ENCODE data around the gene DRD3. TPM values are rescaled to one million over a fixed set of nuclear protein-coding genes. Genes with fewer than 3 reads are reported as not detected.

The DRD3 gene
- polyA plus RNA-seq, 1 of the 3 experiments (the other 2 are of a cell fraction): not detected

- TF ChIP-seq MAX (IDR thresholded peaks at IDR 0.05; ENCODE audit: low read depth): no peak
- TF ChIP-seq FOXJ3 (CRISPR knock-in tag; IDR thresholded peaks at IDR 0.05): no peak
- TF ChIP-seq MXI1 (IDR thresholded peaks at IDR 0.05; ENCODE audit: low read depth, low read length): no peak
- no peak for TF ChIP-seq RFX5 (IDR thresholded peaks at IDR 0.05; ENCODE audit: low read length)
- TF ChIP-seq TEAD4 (IDR thresholded peaks at IDR 0.05; ENCODE audit: borderline replicate concordance, insufficient read depth): no peak
- TF ChIP-seq USF2 (IDR thresholded peaks at IDR 0.05; ENCODE audit: borderline replicate concordance, low read depth, low read length): no peak
- no peak for TF ChIP-seq RXRA (IDR thresholded peaks at IDR 0.05; ENCODE audit: borderline replicate concordance, low read depth)
- no peak for TF ChIP-seq EP300 (IDR thresholded peaks at IDR 0.05; ENCODE audit: borderline replicate concordance in 1 of 2, low read depth in 1 of 2, low read length in 1 of 2)
- no peak for TF ChIP-seq JUND (IDR thresholded peaks at IDR 0.05)
These were observed 40.9 kb upstream of the DRD3 start (continued) for GRCh38 chr3:114219741-114220140.

GRCh38 chr3:114218578-114219185 is 39.8 kb upstream of the DRD3 start:
- Histone ChIP-seq H3K9me3 (no peaks in the 10 kb centered on the region), H3K36me3 (replicated peaks in 1 of 2; ENCODE audit: control insufficient read depth in 1 of 2, insufficient read depth in 2 of 2, low read length in 1 of 2) (no peaks in the 10 kb centered on the region), H3K4me2 (no peak overlapping the region), H3K4me3 (ENCODE audit: low read depth in 2 of 2, low read length in 1 of 2) (no peak overlapping the region), H3K79me2 (ENCODE audit: insufficient read depth) (no peaks in the 10 kb centered on the region), H2AFZ (ENCODE audit: low read depth) (no peak overlapping the region), H3K9me2 (no peaks in the 10 kb centered on the region), H3K9ac (no peak overlapping the region), H3K27me3 (ENCODE audit: insufficient read depth) (no peaks in the 10 kb centered on the region), H3K27ac (ENCODE audit: low read depth in 2 of 2, low read length in 1 of 2) (no peak overlapping the region), H3K4me1 (ENCODE audit: control insufficient read depth in 1 of 2, insufficient read depth in 2 of 2, low read depth in 1 of 2, low read length in 1 of 2) (peaks cover 3 to 13% of the 10 kb centered on the region in 2 experiments), H3F3A (replicated peaks; ENCODE audit: insufficient read depth) (no peaks in the 10 kb centered on the region), H4K20me1 (ENCODE audit: insufficient read depth) (no peaks in the 10 kb centered on the region)
- ChIA-PET CTCF (no interaction called here), POLR2A (no interaction called here)
- no peak for DNase-seq
- 51% methylated on average over 12 of the region's 12 CpGs for WGBS (ENCODE audit: low lambda C conversion rate)
- no peak for TF ChIP-seq NRF1 (IDR thresholded peaks at IDR 0.05; ENCODE audit: low read depth, low read length)
- TF ChIP-seq RXRA (IDR thresholded peaks at IDR 0.05; ENCODE audit: borderline replicate concordance, low read depth): no peak
- TF ChIP-seq EP300 (IDR thresholded peaks at IDR 0.05; ENCODE audit: borderline replicate concordance in 1 of 2, low read depth in 1 of 2, low read length in 1 of 2): no peak
- no peak for TF ChIP-seq JUND (IDR thresholded peaks at IDR 0.05)
- TF ChIP-seq RFX5 (IDR thresholded peaks at IDR 0.05; ENCODE audit: low read length): no peak
- TF ChIP-seq USF2 (IDR thresholded peaks at IDR 0.05; ENCODE audit: borderline replicate concordance, low read depth, low read length): no peak
- TF ChIP-seq GABPA (IDR thresholded peaks at IDR 0.05; ENCODE audit: low read depth): no peak
- no peak for TF ChIP-seq CHD2 (IDR thresholded peaks at IDR 0.05; ENCODE audit: low read length, partially characterized antibody)
- no peak for TF ChIP-seq NFIC (IDR thresholded peaks at IDR 0.05; ENCODE audit: borderline replicate concordance)
- no peak for TF ChIP-seq ELF1 (IDR thresholded peaks at IDR 0.05)
- TF ChIP-seq TEAD4 (IDR thresholded peaks at IDR 0.05; ENCODE audit: borderline replicate concordance, insufficient read depth): no peak
- no peak for TF ChIP-seq EZH2phosphoT487 (IDR thresholded peaks at IDR 0.05; ENCODE audit: borderline replicate concordance, low read depth)
- no peak for TF ChIP-seq FOXM1 (IDR thresholded peaks at IDR 0.05; ENCODE audit: low read depth)
- no peak for TF ChIP-seq PBX3 (IDR thresholded peaks at IDR 0.05)
- no peak for TF ChIP-seq USF1 (IDR thresholded peaks at IDR 0.05; ENCODE audit: borderline replicate concordance, low read depth)
- TF ChIP-seq SMC3 (IDR thresholded peaks at IDR 0.05; ENCODE audit: low read depth, low read length): no peak
- TF ChIP-seq MXI1 (IDR thresholded peaks at IDR 0.05; ENCODE audit: low read depth, low read length): no peak
- no peak for TF ChIP-seq MAX (IDR thresholded peaks at IDR 0.05; ENCODE audit: low read depth)

All from SK-N-SH (cell line).